ENCODE measurements around the gene TIE1. TPM values are rescaled to one million over a fixed set of nuclear protein-coding genes. Genes with fewer than 3 reads are reported as not detected.
A peak's percentile ranks its signal among the peaks of the same experiment; 100 is the strongest.

The TIE1 gene
- total and polyA plus RNA-seq, 2 of the 13 experiments (the other 11 are each of a cell fraction or from before 2014, with no cell fraction given), result 0.58 to 0.84 TPM

DNA sequence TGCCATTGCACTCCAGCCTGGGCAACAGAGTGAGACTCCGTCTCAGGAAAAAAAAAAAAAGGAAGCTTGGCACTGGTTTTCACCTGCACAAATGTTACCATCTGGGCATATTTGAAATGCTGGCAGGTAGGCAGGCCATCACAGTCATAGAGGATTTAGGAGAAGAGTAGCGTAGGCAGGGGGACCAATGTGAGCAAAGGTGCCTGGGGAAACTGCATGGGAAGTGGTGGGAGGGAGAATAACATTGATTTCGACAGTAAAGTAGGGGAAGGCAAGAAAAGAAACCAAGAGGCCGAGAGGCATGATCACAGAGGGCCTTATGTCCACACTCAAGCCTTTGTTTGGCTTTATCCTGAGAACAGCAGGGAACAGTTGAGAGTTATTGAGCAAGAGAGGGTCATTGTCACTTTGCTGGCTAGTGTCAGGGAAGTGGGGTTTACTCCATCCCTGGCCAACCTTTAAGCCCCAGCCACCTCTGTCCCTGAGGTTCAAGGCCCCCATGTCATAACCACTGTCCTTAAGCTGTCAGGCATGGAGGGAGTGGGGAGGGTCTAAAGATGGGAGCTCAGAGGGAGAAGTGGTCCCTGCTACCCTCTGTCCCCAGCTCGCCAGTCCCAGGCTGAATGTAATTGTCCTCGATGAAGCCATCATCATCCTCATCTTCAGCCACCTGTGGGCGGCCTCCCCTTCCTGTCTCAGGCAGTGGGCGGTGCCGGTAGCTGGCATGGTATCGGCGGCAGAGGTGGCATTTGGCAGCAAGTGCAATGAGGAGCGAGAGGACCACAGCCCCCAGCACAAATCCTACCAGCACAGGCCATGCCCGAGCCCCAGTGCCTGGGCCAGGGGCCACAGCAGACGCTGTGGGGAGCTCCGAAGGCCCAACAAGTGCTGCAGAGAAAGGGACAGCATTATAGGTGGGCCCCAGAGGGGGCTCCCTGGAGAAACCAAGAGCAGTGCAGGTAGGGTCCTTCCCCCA, 18.3 kb upstream of the TIE1 start (continued):
- TF ChIP-seq, protein P1, sequence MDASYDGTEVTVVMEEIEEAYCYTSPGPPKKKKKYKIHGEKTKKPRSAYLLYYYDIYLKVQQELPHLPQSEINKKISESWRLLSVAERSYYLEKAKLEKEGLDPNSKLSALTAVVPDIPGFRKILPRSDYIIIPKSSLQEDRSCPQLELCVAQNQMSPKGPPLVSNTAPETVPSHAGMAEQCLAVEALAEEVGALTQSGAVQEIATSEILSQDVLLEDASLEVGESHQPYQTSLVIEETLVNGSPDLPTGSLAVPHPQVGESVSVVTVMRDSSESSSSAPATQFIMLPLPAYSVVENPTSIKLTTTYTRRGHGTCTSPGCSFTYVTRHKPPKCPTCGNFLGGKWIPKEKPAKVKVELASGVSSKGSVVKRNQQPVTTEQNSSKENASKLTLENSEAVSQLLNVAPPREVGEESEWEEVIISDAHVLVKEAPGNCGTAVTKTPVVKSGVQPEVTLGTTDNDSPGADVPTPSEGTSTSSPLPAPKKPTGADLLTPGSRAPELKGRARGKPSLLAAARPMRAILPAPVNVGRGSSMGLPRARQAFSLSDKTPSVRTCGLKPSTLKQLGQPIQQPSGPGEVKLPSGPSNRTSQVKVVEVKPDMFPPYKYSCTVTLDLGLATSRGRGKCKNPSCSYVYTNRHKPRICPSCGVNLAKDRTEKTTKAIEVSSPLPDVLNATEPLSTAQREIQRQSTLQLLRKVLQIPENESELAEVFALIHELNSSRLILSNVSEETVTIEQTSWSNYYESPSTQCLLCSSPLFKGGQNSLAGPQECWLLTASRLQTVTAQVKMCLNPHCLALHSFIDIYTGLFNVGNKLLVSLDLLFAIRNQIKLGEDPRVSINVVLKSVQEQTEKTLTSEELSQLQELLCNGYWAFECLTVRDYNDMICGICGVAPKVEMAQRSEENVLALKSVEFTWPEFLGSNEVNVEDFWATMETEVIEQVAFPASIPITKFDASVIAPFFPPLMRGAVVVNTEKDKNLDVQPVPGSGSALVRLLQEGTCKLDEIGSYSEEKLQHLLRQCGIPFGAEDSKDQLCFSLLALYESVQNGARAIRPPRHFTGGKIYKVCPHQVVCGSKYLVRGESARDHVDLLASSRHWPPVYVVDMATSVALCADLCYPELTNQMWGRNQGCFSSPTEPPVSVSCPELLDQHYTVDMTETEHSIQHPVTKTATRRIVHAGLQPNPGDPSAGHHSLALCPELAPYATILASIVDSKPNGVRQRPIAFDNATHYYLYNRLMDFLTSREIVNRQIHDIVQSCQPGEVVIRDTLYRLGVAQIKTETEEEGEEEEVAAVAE (CRISPR knock-in tag; IDR thresholded peaks at IDR 0.05; ENCODE audit: borderline replicate concordance), result no peak
- no peak for TF ChIP-seq NONO (IDR thresholded peaks at IDR 0.05)
- TF ChIP-seq NONO (CRISPR knock-in tag; conservative IDR thresholded peaks at IDR 0.05), result 0 out of 2 replicates have a peak, but pooled peaks have one; percentile 8
- no peak for TF ChIP-seq EED (CRISPR knock-in tag; IDR thresholded peaks at IDR 0.05)
- TF ChIP-seq ZNF501 (CRISPR knock-in tag; IDR thresholded peaks at IDR 0.05), result no peak
- peak; percentile 25; the same call in 1 of the 2 replicates for TF ChIP-seq GFI1 (CRISPR knock-in tag; IDR thresholded peaks at IDR 0.05; ENCODE audit: borderline replicate concordance)
- no peak for TF ChIP-seq ZNF24 (IDR thresholded peaks at IDR 0.05)
- TF ChIP-seq, protein P2, sequence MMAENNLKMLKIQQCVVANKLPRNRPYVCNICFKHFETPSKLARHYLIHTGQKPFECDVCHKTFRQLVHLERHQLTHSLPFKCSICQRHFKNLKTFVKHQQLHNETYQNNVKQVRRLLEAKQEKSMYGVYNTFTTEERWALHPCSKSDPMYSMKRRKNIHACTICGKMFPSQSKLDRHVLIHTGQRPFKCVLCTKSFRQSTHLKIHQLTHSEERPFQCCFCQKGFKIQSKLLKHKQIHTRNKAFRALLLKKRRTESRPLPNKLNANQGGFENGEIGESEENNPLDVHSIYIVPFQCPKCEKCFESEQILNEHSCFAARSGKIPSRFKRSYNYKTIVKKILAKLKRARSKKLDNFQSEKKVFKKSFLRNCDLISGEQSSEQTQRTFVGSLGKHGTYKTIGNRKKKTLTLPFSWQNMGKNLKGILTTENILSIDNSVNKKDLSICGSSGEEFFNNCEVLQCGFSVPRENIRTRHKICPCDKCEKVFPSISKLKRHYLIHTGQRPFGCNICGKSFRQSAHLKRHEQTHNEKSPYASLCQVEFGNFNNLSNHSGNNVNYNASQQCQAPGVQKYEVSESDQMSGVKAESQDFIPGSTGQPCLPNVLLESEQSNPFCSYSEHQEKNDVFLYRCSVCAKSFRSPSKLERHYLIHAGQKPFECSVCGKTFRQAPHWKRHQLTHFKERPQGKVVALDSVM (CRISPR knock-in tag; IDR thresholded peaks at IDR 0.05), result no peak
- TF ChIP-seq, protein P3, sequence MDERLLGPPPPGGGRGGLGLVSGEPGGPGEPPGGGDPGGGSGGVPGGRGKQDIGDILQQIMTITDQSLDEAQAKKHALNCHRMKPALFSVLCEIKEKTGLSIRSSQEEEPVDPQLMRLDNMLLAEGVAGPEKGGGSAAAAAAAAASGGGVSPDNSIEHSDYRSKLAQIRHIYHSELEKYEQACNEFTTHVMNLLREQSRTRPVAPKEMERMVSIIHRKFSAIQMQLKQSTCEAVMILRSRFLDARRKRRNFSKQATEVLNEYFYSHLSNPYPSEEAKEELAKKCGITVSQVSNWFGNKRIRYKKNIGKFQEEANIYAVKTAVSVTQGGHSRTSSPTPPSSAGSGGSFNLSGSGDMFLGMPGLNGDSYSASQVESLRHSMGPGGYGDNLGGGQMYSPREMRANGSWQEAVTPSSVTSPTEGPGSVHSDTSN (CRISPR knock-in tag; IDR thresholded peaks at IDR 0.05), result no peak
- peak; percentile 42; the same call in 1 of the 2 replicates for TF ChIP-seq NR2F2 (IDR thresholded peaks at IDR 0.05; ENCODE audit: borderline replicate concordance, low read depth)
- no peak for TF ChIP-seq ZNF468 (CRISPR knock-in tag; IDR thresholded peaks at IDR 0.05)
- no peak for TF ChIP-seq TCF12 (IDR thresholded peaks at IDR 0.05)
- no peak for TF ChIP-seq TCF12 (CRISPR knock-in tag; IDR thresholded peaks at IDR 0.05)
- TF ChIP-seq FOSL2 (CRISPR knock-in tag; IDR thresholded peaks at IDR 0.05), result peak; percentile 66
- TF ChIP-seq ZKSCAN5 (CRISPR knock-in tag; IDR thresholded peaks at IDR 0.05), result no peak
- no peak for TF ChIP-seq SP1 (IDR thresholded peaks at IDR 0.05)
- TF ChIP-seq SP1 (CRISPR knock-in tag; IDR thresholded peaks at IDR 0.05), result 0 out of 2 replicates have a peak, but pooled peaks have one; percentile 31
- TF ChIP-seq FOXK1 (CRISPR knock-in tag; IDR thresholded peaks at IDR 0.05; ENCODE audit: borderline replicate concordance, low read depth), result peak; percentile 68; the same call in 1 of the 2 replicates
- no peak for TF ChIP-seq ZNF615 (CRISPR knock-in tag; IDR thresholded peaks at IDR 0.05; ENCODE audit: borderline replicate concordance)
- TF ChIP-seq MAFK (conservative IDR thresholded peaks at IDR 0.05 in 1 of 2, IDR thresholded peaks at IDR 0.05 in 1 of 2; ENCODE audit: low read length in 2 of 2), result no peak
- TF ChIP-seq CHD4 (IDR thresholded peaks at IDR 0.05; ENCODE audit: borderline replicate concordance, low read length), result peak; percentile 37; the same call in 1 of the 2 replicates
- no peak for TF ChIP-seq AHR (CRISPR knock-in tag; IDR thresholded peaks at IDR 0.05)
- no peak for TF ChIP-seq ZNF225 (CRISPR knock-in tag; IDR thresholded peaks at IDR 0.05)
- TF ChIP-seq ZMYM2 (CRISPR knock-in tag; IDR thresholded peaks at IDR 0.05), result 0 out of 2 replicates have a peak, but pooled peaks have one; percentile 18

Data from HepG2 (cell line).